GM18505 (cell line): Measurements from ENCODE around the gene PIGV.

Experiments used
- ATAC-seq: cut with Tn5 transposase; IDR thresholded peaks from one replicate; pipeline ENCODE4 v1.9.1; 2021; ENCODE audit not compliant: unreplicated experiment
- POLR2A ChIP-seq: IDR thresholded peaks from 4 replicates; pipeline ENCODE4 v1.6.1; 2011; ENCODE audit warnings: borderline replicate concordance; ENCODE audit not compliant: insufficient read depth, insufficient read length; ENCODE audit errors: extremely low read depth

Gene PIGV

GRCh38 chr1:26787706-26788514 lies at the start of gene PIGV:
Gene PIGV (plus strand): TSS chr1:26787950. CDS start chr1:26790816, 2,866 bp downstream.
- peak; percentile 70 for ATAC-seq
- TF ChIP-seq POLR2A, result peak; percentile 87

DNA sequence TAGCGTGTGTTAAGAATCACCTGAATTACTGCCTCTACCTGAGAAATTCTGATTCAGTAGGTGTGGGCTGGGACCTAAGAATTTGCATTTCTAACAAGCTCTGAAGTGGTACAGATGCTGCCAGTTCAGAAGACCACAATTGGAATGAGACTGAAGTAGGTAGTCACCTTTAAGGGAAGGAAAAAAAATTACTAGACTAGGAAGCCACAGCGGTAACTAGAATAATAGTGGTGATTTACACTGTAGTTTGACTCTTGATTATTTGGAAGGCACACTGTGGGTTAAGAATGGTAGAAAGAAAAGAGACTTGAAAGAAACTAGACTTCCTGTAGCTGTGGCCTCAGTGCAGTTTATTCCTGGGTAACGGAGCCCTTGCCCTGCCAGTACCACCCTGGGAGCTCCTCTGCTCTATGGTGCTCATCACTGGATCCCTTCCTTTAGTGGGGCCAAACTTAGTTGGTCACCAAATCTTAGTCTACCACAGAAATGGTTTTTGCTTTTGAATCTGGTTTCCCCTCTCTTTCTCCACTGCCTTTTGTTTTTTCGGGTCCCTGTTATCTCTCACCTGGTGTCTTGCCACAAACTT lies 48.3 kb upstream of the PIGV start:
- ATAC-seq, result no peak
- no peak for TF ChIP-seq POLR2A

- ATAC-seq, result no peak
- no peak for TF ChIP-seq POLR2A
Observed at GRCh38 chr1:26740023-26740634, 47.6 kb upstream of the PIGV start.

GRCh38 chr1:26740952-26741351 lies 46.8 kb upstream of the PIGV start:
- TF ChIP-seq POLR2A, result no peak
- ATAC-seq, result no peak

- no peak for TF ChIP-seq POLR2A
- peak; percentile 7 for ATAC-seq
Observed at GRCh38 chr1:26743426-26744059, 44.2 kb upstream of the PIGV start.

GRCh38 chr1:26744075-26744959 lies 43.4 kb upstream of the PIGV start:
- TF ChIP-seq POLR2A, result peak; percentile 61
- ATAC-seq, result peak; percentile 89

GRCh38 chr1:26745191-26745590 lies 42.6 kb upstream of the PIGV start:
- no peak for ATAC-seq
- TF ChIP-seq POLR2A, result no peak

DNA sequence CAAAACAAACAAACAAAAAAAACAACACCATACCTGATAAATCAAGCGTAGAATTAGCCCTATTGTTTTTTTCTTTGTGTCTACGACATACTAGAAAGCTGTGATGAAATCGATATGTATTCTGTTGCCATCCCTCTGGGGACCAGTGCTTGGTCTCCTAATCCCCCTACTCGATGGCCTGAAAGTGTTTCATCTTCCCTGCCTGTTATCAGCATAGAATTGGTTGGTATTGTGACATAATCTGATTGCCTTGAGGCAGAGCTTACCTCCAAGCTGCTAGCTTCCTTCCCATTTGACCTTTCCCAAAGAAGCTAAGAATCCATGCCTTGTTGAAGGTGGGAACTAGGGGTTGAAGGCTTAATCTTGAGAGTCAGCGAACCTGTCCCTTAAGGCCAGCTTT lies 40.7 kb upstream of the PIGV start:
- TF ChIP-seq POLR2A, result no peak
- ATAC-seq, result no peak

DNA sequence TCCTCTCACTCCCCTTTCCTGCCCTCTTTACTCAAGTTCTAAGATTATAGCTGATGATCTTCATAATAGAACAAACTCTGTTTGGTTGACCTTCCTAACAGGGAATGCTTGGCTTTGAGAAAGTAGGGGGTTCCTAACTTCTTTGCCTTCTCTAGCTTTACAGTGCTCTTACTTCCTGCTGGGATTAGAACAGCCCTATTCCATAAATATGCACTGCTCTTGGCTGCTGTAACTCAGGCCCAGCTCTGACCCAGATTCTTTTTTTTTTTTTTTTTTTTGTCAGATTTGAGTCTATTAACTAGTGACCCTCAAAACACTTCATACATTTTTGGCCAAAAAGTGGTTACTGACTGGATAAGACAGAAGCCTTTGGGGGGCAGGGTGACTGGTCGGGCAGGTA lies 39.4 kb upstream of the PIGV start:
- no peak for TF ChIP-seq POLR2A
- no peak for ATAC-seq

DNA sequence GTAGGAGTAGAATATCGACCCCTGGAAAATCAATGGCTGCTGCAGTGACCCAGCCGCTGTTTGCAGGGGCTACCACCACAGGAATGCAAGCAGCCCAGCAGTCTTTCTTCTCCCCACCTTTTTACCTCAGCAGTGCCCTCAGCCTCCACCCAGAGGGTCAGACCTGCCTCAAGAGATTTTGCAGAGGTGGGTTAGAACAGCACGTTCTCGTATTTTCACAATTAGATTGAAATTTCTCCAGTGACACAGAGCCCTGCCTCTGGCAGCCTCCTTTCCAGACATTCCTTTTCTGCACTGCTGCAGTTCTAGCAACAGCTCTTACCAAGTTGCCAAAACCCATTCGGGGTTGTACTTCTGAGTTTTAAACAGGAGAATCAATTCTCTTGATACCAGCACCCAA lies 38.3 kb upstream of the PIGV start:
- no peak for ATAC-seq
- no peak for TF ChIP-seq POLR2A

- TF ChIP-seq POLR2A, result no peak
- ATAC-seq, result no peak
Observed at GRCh38 chr1:26750428-26750827, 37.3 kb upstream of the PIGV start.

GRCh38 chr1:26752519-26752918 lies 35.2 kb upstream of the PIGV start:
- ATAC-seq, result no peak

GRCh38 chr1:26754086-26754874 lies 33.5 kb upstream of the PIGV start:
- TF ChIP-seq POLR2A, result no peak

More at GRCh38 chr1:26752519-26752918, 35.2 kb upstream of the PIGV start:
- no peak for TF ChIP-seq POLR2A

GRCh38 chr1:26758358-26758757 lies 29.4 kb upstream of the PIGV start:
- no peak for ATAC-seq
- no peak for TF ChIP-seq POLR2A

More at GRCh38 chr1:26754086-26754874, 33.5 kb upstream of the PIGV start:
- ATAC-seq, result no peak
